HG03432 (cell line): ENCODE measurements around the gene RNF7.
"Not testable (repeated sequence)": the region's sequence is repeated elsewhere in the genome, so short reads cannot be mapped to it uniquely, and the experiment has no call there.

ENCODE experiments used
- ATAC-seq: cut with Tn5 transposase; IDR thresholded peaks from one replicate; pipeline ENCODE4 v1.9.1; 2021; ENCODE audit warnings: mild to moderate bottlenecking, moderate library complexity; ENCODE audit not compliant: unreplicated experiment

Gene RNF7

DNA sequence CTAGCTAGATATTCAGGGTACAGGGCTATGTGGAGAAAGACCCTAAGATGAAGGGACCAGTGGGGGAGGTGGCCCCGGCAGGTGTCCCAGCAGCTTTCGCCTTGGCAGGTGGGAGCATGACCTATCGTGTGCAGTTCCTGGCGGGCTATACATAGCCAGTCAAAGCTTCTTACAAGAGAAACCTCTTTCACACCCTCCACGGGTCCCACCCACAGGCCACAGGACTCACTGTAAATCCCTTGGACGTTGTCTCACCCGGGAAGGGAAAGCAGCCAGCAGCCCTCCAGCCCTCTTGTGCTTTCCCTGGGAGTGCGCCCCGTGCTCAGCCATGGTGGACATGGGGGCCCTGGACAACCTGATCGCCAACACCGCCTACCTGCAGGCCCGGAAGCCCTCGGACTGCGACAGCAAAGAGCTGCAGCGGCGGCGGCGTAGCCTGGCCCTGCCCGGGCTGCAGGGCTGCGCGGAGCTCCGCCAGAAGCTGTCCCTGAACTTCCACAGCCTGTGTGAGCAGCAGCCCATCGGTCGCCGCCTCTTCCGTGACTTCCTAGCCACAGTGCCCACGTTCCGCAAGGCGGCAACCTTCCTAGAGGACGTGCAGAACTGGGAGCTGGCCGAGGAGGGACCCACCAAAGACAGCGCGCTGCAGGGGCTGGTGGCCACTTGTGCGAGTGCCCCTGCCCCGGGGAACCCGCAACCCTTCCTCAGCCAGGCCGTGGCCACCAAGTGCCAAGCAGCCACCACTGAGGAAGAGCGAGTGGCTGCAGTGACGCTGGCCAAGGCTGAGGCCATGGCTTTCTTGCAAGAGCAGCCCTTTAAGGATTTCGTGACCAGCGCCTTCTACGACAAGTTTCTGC lies 40.1 kb downstream of the RNF7 start:
- ATAC-seq = no peak

DNA sequence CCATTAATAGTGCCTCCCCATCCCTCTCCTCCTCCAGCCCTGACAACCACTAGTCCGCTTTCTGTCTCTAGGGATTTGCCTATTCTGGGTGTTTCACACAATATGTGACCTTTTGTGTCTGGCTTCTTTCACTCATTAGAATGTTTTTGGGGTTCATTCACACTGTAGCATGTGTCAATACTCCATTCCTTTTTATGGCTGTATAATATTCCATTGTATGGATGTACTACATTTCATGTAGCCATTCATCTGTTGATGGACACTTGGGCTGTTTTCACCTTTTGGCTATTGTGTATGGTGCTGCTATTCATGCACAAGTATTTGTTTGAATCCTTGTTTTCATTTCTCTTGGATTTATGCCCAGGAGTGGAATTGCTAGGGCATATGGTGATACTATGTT lies 41.6 kb downstream of the RNF7 start:
- no peak for ATAC-seq

DNA sequence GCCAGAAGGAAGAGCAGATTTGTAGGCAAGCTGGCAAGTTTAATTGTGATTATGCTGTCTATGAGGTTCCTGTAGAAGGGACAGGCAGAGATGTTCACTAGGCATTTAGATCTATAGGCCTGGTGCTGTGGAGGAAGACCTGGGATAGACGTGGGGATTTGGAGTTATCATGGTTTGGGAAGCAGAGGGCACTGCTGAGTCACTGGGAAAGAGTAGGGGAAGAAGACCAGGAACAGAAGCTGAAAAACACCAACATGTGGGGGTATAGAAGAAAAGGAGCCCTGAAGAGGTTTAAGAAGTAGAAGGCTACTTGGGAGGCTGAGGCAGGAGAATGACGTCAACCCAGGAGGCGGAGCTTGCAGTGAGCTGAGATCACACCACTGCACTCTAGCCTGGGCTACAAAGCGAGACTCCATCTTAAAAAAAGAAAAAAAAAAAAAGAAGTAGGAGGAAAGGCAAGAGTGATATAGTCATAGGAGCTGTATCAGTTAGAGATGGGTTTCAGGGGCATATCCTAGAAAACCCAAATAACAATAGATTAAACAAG lies 44.4 kb downstream of the RNF7 start:
- ATAC-seq = no peak

DNA sequence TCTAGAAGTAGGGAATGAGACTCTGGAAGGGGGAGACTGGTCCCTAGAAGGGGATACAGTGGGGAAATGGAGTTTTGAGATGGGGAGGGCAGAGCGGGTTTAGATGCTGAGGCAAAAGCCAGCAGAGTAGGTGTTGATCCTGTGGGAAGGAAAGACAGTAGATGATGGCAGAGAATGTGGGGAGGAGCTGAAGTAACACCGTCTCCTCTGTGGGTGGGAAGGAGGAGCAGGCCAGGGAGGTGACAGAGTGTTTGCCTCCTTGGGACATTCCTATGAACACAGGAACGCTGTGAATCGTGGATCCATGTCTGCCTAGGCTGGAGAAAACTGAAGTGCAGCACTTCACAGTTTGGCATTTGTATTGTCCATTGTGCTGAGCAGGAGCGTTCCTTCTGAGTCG lies 45.5 kb downstream of the RNF7 start:
- no peak for ATAC-seq

DNA sequence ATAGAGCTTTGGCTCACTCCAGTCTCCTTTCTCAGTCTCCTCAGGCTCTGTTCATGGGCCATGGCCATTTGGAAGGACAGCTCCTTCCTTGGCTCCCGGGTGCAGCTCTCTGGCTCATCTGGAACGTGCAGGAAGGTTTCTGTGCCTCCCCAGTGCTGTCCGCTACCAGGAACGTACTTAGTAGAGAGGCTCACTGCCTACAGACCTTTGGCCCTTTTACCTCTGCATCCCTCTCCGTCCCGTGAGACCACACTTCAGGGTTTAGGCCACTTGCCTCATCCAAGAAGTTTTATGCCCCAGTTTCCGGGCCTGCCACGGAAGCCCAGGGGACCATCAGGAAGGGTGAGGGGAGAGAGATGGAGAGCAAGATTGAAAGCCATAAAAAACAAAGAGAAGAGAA lies 46.0 kb downstream of the RNF7 start:
- ATAC-seq = no peak

- no peak for ATAC-seq
Observed at GRCh38 chr3:141784531-141784930, 46.4 kb downstream of the RNF7 start.

- ATAC-seq = no peak
Observed at GRCh38 chr3:141788149-141788548, 50.1 kb downstream of the RNF7 start.

DNA sequence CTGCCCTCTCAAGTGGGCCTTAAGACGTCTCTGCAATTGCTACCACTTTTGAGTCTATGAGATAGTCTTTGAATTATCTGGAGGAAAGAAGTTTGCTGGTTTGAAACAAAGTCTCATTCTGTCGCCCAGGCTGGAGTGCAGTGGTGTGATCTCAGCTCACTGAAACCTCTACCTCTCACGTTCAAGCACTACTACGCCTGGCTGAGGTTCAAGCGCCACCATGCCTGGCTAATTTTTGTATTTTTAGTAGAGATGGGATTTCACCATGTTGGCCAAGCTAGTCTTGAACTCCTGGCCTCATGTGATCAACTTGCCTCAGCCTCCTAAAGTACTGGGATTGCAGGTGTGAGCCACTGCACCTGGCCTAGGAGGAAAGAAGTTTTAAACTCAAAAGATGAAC lies 50.7 kb downstream of the RNF7 start:
- ATAC-seq = not testable (repeated sequence)

- ATAC-seq = no peak
Observed at GRCh38 chr3:141789281-141789680, 51.2 kb downstream of the RNF7 start.

- no peak for ATAC-seq
Observed at GRCh38 chr3:141790171-141790570, 52.1 kb downstream of the RNF7 start.

- no peak for ATAC-seq
Observed at GRCh38 chr3:141792495-141792894, 54.4 kb downstream of the RNF7 start.

GRCh38 chr3:141793476-141794260 lies 55.6 kb downstream of the RNF7 start:
- no peak for ATAC-seq

DNA sequence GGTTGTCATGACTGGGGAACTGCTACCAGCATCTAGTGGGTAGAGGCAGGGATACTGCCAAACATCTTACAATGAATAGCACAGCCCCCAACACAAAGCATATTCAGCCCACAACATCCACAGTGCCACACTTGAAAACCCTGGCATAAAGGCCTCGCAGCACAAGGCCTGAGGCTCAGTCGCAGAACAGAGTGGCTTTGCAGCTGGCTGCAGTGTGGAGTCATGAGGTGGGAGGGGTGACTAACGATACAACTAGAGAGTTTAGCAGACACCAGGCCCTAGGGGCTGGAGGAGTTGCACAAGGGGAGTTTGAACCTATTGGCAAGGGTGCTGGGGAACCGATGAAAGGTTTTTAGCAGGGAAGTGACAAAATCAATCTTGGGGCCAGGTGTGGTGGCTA lies 57.2 kb downstream of the RNF7 start:
- no peak for ATAC-seq

GRCh38 chr3:141795741-141796080 lies 57.6 kb downstream of the RNF7 start:
- ATAC-seq = no peak

GRCh38 chr3:141796081-141796888 lies 58.2 kb downstream of the RNF7 start:
- ATAC-seq = peak; percentile 97
